Measurements from ENCODE around the gene CEP72.

GRCh38 chr5:627840-628239 lies 15.7 kb downstream of the CEP72 start:
- TF ChIP-seq CTCF (IDR thresholded peaks at IDR 0.05) (no peak), POLR2A (IDR thresholded peaks at IDR 0.05) (no peak)
